GM10248 (cell line): ENCODE results near the gene RASGEF1C.

ENCODE experiments used
- CTCF ChIA-PET: fragments of 300-600 bp; sonication (Branson Sonifier 250); formaldehyde crosslinking; extraction: SDS; loops from one replicate; lab custom pipeline; 2021; ENCODE audit warnings: antibody characterized with exemption; lab: Yijun Ruan, JAX
- POLR2A ChIA-PET: fragments of 350-650 bp; sonication (Branson Sonifier 250); formaldehyde crosslinking; extraction: SDS; loops from one replicate; lab custom pipeline; 2020; ENCODE audit warnings: antibody characterized with exemption; lab: Yijun Ruan, JAX
- DNase-seq: peaks from one replicate; pipeline ENCODE4 v3.0.0; 2012; ENCODE audit errors: extremely low spot score
- TF ChIP-seq, protein P1 (sequence below): IDR thresholded peaks from 2 replicates; pipeline ENCODE4 v1.5.1; 2012; ENCODE audit warnings: mild to moderate bottlenecking, low read depth; ENCODE audit errors: extremely low read depth, missing control alignments, control extremely low read depth

Gene RASGEF1C

DNA sequence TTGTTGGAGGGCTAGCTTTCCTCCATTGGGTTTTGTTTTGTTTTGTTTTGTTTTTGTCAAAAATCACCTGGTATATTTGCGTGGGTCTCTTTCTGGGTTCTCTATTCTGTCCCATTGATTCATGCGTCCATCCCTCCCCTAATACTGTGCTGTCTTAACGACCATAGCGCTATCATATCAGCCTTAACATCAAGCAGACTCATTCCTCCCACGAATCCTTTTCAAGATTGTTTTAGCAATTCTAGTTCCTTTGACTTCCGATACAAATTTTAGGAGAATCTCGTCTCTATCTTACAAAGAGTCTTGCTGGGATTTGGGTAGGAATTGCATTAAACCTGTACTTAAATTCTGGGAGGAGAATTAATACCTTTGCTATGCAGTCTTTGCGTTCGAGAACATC, 106.4 kb downstream of the RASGEF1C start:
- DNase-seq = no peak
- TF ChIP-seq, protein P1, sequence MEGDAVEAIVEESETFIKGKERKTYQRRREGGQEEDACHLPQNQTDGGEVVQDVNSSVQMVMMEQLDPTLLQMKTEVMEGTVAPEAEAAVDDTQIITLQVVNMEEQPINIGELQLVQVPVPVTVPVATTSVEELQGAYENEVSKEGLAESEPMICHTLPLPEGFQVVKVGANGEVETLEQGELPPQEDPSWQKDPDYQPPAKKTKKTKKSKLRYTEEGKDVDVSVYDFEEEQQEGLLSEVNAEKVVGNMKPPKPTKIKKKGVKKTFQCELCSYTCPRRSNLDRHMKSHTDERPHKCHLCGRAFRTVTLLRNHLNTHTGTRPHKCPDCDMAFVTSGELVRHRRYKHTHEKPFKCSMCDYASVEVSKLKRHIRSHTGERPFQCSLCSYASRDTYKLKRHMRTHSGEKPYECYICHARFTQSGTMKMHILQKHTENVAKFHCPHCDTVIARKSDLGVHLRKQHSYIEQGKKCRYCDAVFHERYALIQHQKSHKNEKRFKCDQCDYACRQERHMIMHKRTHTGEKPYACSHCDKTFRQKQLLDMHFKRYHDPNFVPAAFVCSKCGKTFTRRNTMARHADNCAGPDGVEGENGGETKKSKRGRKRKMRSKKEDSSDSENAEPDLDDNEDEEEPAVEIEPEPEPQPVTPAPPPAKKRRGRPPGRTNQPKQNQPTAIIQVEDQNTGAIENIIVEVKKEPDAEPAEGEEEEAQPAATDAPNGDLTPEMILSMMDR = no peak
- CTCF ChIA-PET = interaction anchor here (2.2 kb wide), 1 partner anchor 11 kb away, joined by 12 read pairs; no protein-coding TSS in a partner anchor
- POLR2A ChIA-PET = no interaction called here

DNA sequence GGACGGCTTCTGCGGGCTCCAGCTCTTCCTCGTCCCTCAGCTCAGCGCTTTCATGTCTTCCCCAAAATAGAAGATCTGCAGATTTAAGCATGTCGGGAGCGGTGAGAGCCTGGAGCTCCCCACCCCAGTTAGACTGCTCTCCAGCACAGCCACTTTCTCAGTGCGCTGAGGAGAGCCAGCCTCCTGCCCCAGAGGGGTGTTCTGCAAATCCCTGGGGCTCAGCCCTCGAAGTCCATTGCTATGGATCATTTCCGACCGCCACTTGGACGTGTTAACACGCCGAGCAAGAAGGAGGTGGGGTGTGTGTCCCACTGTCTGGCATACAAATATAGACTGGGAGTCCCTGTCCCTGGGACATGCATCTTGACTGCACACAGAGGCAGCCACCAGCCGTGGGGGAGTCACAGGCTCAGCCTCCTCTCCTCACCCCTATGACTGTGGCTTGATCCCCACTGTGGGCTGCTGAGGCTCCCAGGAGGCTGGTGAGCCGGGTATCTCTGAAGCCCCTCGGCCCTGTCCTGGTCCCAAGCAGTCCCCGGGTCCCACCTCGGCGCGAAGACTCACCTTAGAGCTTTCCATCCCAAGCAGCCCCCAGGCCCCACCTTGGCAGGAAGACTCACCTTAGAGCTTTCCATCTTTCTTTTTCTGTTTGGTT, 107.4 kb downstream of the RASGEF1C start:
- no peak for DNase-seq
- CTCF ChIA-PET = interaction anchor here (2.2 kb wide), 1 partner anchor 10 kb away, joined by 12 read pairs; no protein-coding TSS in a partner anchor
- POLR2A ChIA-PET = no interaction called here
- TF ChIP-seq, protein P1 = no peak

DNA sequence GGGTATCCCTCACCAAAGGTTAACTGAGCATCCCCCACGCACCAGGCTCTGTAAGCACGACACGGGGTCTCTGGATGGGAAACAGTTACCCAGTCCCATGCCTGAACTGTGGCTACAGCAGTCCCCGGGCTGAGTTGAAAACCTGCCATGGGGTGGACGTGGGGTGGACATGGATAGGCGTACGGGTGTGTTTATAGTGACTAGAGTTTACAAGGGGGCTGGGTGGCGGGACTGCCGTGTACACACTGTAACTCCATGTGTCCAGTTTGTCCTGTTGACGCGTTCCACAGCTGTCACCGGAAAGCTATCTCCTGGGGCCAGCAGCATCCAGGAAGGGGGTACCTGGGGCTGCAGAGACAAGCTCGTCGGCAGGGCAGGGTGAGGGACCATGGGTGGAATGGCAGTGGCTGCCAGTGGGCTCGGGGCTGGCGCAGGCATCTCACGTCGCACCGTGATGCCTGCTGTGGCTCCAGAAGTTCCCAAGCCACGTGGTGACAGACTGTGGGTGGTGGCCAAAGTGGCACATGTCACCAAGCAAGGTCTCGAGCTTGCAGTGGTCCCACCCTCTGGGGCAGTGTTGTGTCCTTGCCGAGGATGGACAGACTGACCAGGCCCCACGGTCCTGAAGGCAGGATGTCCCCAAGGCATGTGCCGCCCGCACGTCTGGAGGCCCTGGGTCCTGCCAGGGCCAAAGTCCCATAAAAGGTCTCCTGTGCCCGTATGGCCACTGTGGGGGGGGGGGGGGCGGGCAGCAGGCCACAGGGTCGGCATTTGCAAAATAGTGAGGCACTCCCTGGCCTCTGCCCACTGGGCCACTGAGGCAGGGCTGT, 108.2 kb downstream of the RASGEF1C start:
- TF ChIP-seq, protein P1 = no peak
- CTCF ChIA-PET = interaction anchor here (2.2 kb wide), 1 partner anchor 9 kb away, joined by 12 read pairs; no protein-coding TSS in a partner anchor
- no peak for DNase-seq
- POLR2A ChIA-PET = no interaction called here

DNA sequence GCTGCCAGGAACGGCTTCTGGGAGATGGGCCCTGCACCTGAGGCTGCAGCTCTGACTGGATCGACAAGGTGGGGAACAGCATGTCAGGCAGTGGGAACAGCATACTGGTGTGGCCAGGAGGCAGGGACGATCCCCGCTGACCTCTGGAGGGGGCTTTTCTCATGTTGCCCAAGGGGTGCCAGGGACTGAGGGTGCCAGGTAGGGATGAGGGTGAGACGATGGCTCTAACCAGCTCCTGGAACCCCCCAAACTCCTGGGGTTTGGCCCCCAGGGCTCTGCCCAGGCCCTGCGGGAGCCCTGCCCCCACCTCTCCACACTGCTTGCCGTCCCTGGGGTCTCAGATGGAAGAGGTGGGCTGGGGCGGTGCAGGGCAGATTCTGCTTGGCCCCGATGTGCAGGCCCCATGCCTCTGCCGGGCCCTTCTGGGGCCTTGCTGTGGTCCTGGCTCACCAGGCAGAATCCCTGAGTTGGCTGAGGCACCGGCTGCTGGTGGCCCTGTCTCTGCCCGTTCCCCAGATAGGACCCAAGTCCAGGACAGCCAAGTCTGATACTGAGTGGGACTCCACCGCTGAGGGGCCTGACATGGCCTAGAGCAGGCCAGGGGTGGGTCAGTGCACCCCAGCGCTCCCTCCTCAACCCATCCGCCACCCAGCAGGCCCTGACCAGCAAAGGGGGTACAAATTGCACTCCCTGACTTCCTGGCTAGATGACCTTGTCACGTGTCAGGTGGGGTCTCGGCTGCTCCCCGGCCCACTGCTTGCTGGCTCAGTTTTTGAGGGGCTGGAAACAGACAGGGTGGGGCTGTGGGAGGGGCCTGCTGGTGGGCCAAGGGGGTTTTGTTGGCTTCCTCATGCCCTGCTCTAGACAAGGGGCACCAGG, 109.0 kb downstream of the RASGEF1C start:
- no peak for DNase-seq
- CTCF ChIA-PET = no interaction called here
- POLR2A ChIA-PET = no interaction called here
- TF ChIP-seq, protein P1 = no peak

DNA sequence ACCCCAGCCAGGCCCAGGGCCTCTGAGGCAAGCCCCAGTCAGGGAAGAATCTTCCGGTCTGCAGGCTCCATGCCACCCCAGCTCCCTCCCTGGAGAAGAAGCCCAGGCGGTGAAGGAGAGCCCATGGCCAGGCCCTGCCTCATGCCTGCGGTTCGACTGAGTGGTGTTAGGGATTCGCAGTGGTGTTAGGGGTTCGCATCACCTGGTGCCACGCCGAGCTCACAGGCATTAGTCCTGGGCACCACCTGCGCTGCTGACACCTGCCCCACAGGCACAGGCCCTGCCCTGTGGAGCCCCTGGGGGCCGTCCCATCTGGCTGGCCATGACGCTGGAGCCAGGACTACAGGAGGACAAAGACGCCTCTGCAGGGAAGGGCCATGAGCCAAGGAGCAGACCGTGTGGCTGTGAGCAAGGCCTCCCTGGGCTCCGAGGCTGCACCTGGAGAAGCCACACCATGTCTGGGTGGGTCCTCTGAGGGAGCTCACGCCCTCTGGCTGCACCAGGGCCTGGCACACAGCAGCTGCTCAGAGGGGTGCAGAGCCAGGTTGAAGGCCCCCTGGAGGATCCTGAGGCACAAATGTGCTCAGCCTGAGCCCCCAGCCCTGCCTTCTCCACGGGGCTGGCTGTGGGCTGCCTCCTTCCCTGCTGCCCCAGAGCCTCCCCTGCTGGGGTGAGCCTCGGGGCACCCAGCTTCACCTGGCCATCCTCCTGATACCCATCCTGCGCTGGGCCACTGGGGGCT, 109.8 kb downstream of the RASGEF1C start:
- ChIA-PET CTCF (no interaction called here), POLR2A (no interaction called here)
- TF ChIP-seq, protein P1 = no peak
- no peak for DNase-seq
